Ovary (tissue), 9 donors: Measurements from ENCODE around the gene POLD1. TPM values are rescaled to one million over a fixed set of nuclear protein-coding genes. Genes with fewer than 3 reads are reported as not detected.

Source experiments
- DNase-seq, 5 donors: peaks; one replicate each; pipeline ENCODE4 v3.0.0-alpha.2; 2019 to 2020
- H3K27ac ChIP-seq, 2 donors: fragments of 200-600 bp; one replicate each; pipeline versions ENCODE4 v1.5.1 to v1.8.0; 2019 to 2022
- H3K27me3 ChIP-seq: fragments of 200-600 bp; one replicate; pipeline ENCODE4 v1.8.0; 2022
- H3K36me3 ChIP-seq: fragments of 200-600 bp; sonication (generic); one replicate; pipeline ENCODE4 v1.5.1; 2019
- H3K4me1 ChIP-seq: one replicate; pipeline ENCODE4 v1.8.1; 2013; ENCODE audit warnings: mild to moderate bottlenecking, moderate library complexity; ENCODE audit not compliant: insufficient read depth
- H3K4me3 ChIP-seq: fragments of 200-600 bp; sonication (generic); one replicate; pipeline ENCODE4 v1.5.1; 2017
- H3K9me3 ChIP-seq, 2 donors: fragments of 200-600 bp in 1 of 2; sonication (generic) in 1 of 2; one replicate each; pipeline versions ENCODE4 v1.5.1 to v1.8.1; 2013 to 2019; ENCODE audit warnings: mild to moderate bottlenecking in 1 of 2, moderate library complexity in 1 of 2
- EP300 ChIP-seq: sonication (generic); formaldehyde crosslinking; IDR thresholded peaks from one replicate; pipeline ENCODE4 v1.6.1; 2017; ENCODE audit warnings: antibody characterized with exemption
- POLR2A ChIP-seq: fragments of 450-650 bp; IDR thresholded peaks from one replicate; pipeline ENCODE4 v1.6.1; 2017; ENCODE audit warnings: antibody characterized with exemption, mild to moderate bottlenecking, moderate library complexity
- WGBS, 3 donors: extraction: QIAGEN DNeasy Blood & Tissue Kit in 1 of 3; methylation state at CpG; one replicate each; pipeline versions ENCODE4 v1.1.5 to v1.1.7; 2013 to 2017; 5-methylcytosine and 5-hydroxymethylcytosine counted together
- intact Hi-C, 4 donors: fragments of 100-400 bp; cut with DNase I; formaldehyde crosslinking; loops; one replicate each; pipeline versions ENCODE4 v1.11.0 to v1.15.1; 2022 to 2023
- polyA plus RNA-seq, 2 donors: library from polyadenylated mRNA; stranded (reverse); fragments of 200-250 nt in 1 of 2; fragments of 350-450 nt in 1 of 2; fragmentation: Illumina TruSeq in 1 of 2; extraction: RNeasy Lipid Tissue Mini Kit (QIAGEN cat#74804) in 1 of 2; gene quantifications; one replicate each; pipeline ENCODE4 v1.2.3, GENCODE V29; 2013 to 2014
- total RNA-seq, 7 donors: library from RNA; depleted of rRNA in 2 of 7; stranded (reverse); fragments of >200 nt in 2 of 7; fragmentation: NEBNext Ultra II Directional in 3 of 7; extraction: Animal tissue kit (Norgen Biotek cat#: 25700) in 3 of 7; gene quantifications; one replicate each; pipeline versions ENCODE4 v1.1.0 to v1.2.4, GENCODE V29; 2016 to 2023
- TF ChIP-seq, protein P1 (sequence below), 3 donors: fragments of 450-650 bp in 2 of 3; fragments of 200-600 bp in 1 of 3; IDR thresholded peaks; one replicate each; pipeline versions ENCODE4 v1.5.1 to v1.8.0; 2016 to 2022; ENCODE audit warnings: antibody characterized with exemption in 3 of 3, mild to moderate bottlenecking in 1 of 3
- donor health status: DM: no; HTN: no; CAD: no; lungs with moderate emphysema.
- donor health status: DM: no; HTN: no; CAD: no.
- donor health status: Bipolar disorder and iron deficiency.
- donor health status: DM: yes; HTN: yes; CAD: no.
- donor health status: DM: no; HTN: no; CAD: no.
- donor health status: DM: yes; HTN: yes; CAD: no.

POLD1 gene
- total and polyA plus RNA-seq, 9 donors, result 0.52 to 25.2 (median 17.1) TPM

DNA sequence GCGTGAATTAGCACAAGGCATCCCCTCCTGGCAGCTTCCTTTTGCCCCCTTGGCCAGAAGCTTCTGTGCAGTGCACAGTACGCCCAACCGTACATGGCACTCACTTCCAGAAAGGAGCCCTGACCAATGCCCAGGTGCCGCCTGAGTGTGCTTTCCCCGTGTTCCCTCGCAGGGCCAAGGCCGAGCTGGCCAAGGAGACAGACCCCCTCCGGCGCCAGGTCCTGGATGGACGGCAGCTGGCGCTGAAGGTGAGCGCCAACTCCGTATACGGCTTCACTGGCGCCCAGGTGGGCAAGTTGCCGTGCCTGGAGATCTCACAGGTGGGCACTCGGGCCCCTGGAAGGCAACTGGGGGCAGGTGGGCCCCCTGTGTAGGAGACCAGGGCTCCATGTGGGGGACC lies 25.2 kb downstream of the POLD1 start:
- no peaks in the 10 kb centered on the region for H3K36me3 ChIP-seq
- H3K27ac ChIP-seq, result no peak overlapping the region
- H3K27me3 ChIP-seq, result no peaks in the 10 kb centered on the region
- no peaks in the 10 kb centered on the region for H3K9me3 ChIP-seq
- no peak overlapping the region for H3K4me3 ChIP-seq
- 86 to 95% (median 88%) methylated on average over 16 to 17 of the region's 17 CpGs for WGBS, 3 donors
- intact Hi-C loops, result no loop called here
- DNase-seq, result no peak
- H3K4me1 ChIP-seq, result no peaks in the 10 kb centered on the region
- no peak for TF ChIP-seq EP300
- TF ChIP-seq POLR2A, result no peak
- TF ChIP-seq, protein P1, sequence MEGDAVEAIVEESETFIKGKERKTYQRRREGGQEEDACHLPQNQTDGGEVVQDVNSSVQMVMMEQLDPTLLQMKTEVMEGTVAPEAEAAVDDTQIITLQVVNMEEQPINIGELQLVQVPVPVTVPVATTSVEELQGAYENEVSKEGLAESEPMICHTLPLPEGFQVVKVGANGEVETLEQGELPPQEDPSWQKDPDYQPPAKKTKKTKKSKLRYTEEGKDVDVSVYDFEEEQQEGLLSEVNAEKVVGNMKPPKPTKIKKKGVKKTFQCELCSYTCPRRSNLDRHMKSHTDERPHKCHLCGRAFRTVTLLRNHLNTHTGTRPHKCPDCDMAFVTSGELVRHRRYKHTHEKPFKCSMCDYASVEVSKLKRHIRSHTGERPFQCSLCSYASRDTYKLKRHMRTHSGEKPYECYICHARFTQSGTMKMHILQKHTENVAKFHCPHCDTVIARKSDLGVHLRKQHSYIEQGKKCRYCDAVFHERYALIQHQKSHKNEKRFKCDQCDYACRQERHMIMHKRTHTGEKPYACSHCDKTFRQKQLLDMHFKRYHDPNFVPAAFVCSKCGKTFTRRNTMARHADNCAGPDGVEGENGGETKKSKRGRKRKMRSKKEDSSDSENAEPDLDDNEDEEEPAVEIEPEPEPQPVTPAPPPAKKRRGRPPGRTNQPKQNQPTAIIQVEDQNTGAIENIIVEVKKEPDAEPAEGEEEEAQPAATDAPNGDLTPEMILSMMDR (IDR thresholded peaks at IDR 0.05), result no peak

DNA sequence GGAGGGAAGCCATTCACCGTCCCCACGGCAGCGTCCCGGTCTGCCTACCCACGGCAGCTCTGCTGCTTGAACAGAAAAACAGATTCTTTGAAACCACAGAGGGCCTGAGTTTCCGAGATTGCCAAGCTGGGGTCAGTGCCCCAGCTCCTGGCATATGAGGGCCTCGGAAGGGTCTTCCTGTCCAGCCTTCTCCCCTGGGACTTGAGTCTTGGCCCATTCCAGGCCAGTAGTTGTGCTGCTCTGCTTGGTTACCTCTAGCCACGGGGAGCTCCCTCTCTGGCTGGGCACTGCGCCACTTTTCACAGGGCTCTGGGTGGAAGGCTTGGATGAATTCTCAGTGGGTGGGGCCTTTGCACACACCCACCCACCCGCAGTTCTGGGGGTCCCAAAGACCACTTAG lies 26.0 kb downstream of the POLD1 start:
- Histone ChIP-seq H3K4me1 (peaks cover 2% of the 10 kb centered on the region), H3K27me3 (no peaks in the 10 kb centered on the region), H3K4me3 (no peak overlapping the region), H3K36me3 (no peaks in the 10 kb centered on the region), H3K27ac (no peak overlapping the region), H3K9me3 (no peaks in the 10 kb centered on the region)
- no peak for DNase-seq
- intact Hi-C loops, result loop anchor here in 2 of 4 donors (10.0 kb wide), 2 partner anchors 45 to 265 kb away; partner anchors contain the start of gene NAPSA (in 1 of the 2)
- TF ChIP-seq, protein P1 (IDR thresholded peaks at IDR 0.05), result no peak
- TF ChIP-seq EP300, result no peak
- no peak for TF ChIP-seq POLR2A
- WGBS, 3 donors, result 78 to 87% (median 83%) methylated on average over 10 of the region's 10 CpGs

DNA sequence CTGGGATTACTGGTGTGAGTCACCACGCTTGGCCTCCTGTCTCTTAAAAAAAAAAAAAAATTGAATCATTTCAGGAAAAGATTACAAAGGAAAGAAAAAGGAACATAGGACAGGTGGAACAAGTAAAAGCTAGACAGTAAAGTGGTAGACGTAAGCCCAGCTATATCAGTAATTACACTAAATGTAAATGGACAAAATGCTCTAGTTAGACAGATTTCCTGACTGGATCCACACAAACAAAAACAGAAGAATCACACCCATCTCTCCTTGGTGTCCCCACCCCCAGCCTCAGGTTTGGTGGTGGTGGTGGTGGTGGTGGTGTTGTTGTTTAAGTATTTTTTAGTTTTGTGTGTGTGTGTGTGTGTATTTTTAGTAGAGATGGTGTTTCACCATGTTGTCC lies 28.3 kb downstream of the POLD1 start:
- Histone ChIP-seq H3K27ac (no peak overlapping the region), H3K4me1 (peaks cover 2% of the 10 kb centered on the region), H3K36me3 (no peaks in the 10 kb centered on the region), H3K27me3 (no peaks in the 10 kb centered on the region), H3K9me3 (no peaks in the 10 kb centered on the region), H3K4me3 (no peak overlapping the region)
- TF ChIP-seq EP300 (no peak), POLR2A (no peak)
- TF ChIP-seq, protein P1 (IDR thresholded peaks at IDR 0.05), result no peak
- WGBS, 3 donors, result 96 to 98% (median 98%) methylated on average over 2 of the region's 2 CpGs
- DNase-seq, result no peak
- intact Hi-C loops, result loop anchor here in 2 of 4 donors (10.0 kb wide), 2 partner anchors 48 to 268 kb away; partner anchors contain the start of gene NAPSA (in 1 of the 2)

DNA sequence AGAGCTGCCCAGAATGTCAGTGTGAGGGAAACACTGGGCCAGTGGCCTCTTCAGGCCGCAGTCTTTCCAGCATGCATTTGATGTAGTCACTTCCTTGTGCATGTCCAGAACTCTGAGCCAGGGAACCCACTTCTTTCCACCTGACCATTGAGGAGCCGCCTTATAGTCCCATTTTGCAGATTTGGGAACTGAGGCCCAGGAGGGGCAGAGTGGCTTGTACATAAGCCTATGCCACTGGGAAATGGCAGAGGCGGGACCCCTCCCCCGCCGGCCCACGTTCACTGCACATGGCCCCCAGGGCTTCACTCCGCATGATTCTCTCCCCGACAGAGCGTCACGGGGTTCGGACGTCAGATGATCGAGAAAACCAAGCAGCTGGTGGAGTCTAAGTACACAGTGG lies 28.9 kb downstream of the POLD1 start:
- Histone ChIP-seq H3K27ac (no peak overlapping the region), H3K27me3 (no peaks in the 10 kb centered on the region), H3K4me1 (peaks cover 2% of the 10 kb centered on the region), H3K9me3 (no peaks in the 10 kb centered on the region), H3K36me3 (no peaks in the 10 kb centered on the region), H3K4me3 (no peak overlapping the region)
- TF ChIP-seq POLR2A (no peak), EP300 (no peak)
- TF ChIP-seq, protein P1 (IDR thresholded peaks at IDR 0.05), result no peak
- WGBS, 3 donors, result 92 to 94% (median 94%) methylated on average over 13 of the region's 13 CpGs
- intact Hi-C loops, result loop anchor here in 2 of 4 donors (10.0 kb wide), 2 partner anchors 48 to 268 kb away; partner anchors contain the start of gene NAPSA (in 1 of the 2)
- DNase-seq, result no peak
